Measurements from ENCODE around the gene CNTNAP2.
"Not testable (repeated sequence)": the region's sequence is repeated elsewhere in the genome, so short reads cannot be mapped to it uniquely, and the experiment has no call there.

Gene CNTNAP2

GRCh38 chr7:146242661-146243060 is 126.1 kb downstream of the CNTNAP2 start:
- in situ Hi-C loops (cut with HindIII; ENCODE audit: low sequenced_read_pairs), result no loop called here
- no peak for TF ChIP-seq CTCF (IDR thresholded peaks at IDR 0.05; ENCODE audit: low read depth, low read length)
- DNase-seq (ENCODE audit: low read depth, low spot score), result no peak
- H3K4me3 ChIP-seq (ENCODE audit: low read depth, low read length), result no peak overlapping the region

GRCh38 chr7:146247991-146248390 is 131.4 kb downstream of the CNTNAP2 start:
- H3K4me3 ChIP-seq (ENCODE audit: low read depth, low read length); in situ Hi-C loops (cut with HindIII; ENCODE audit: low sequenced_read_pairs); DNase-seq (ENCODE audit: low read depth, low spot score): not testable (repeated sequence)

GRCh38 chr7:146248744-146249143 is 132.1 kb downstream of the CNTNAP2 start:
- in situ Hi-C loops (cut with HindIII; ENCODE audit: low sequenced_read_pairs); DNase-seq (ENCODE audit: low read depth, low spot score); H3K4me3 ChIP-seq (ENCODE audit: low read depth, low read length): not testable (repeated sequence)

GRCh38 chr7:146249272-146249671 is 132.7 kb downstream of the CNTNAP2 start:
- in situ Hi-C loops (cut with HindIII; ENCODE audit: low sequenced_read_pairs), result no loop called here
- TF ChIP-seq CTCF (IDR thresholded peaks at IDR 0.05; ENCODE audit: low read depth, low read length), result no peak
- no peak overlapping the region for H3K4me3 ChIP-seq (ENCODE audit: low read depth, low read length)
- DNase-seq (ENCODE audit: low read depth, low spot score), result no peak

- in situ Hi-C loops (cut with HindIII; ENCODE audit: low sequenced_read_pairs), result no loop called here
- no peak overlapping the region for H3K4me3 ChIP-seq (ENCODE audit: low read depth, low read length)
- no peak for DNase-seq (ENCODE audit: low read depth, low spot score)
- TF ChIP-seq CTCF (IDR thresholded peaks at IDR 0.05; ENCODE audit: low read depth, low read length), result no peak
Observed at GRCh38 chr7:146255609-146256008, 139.0 kb downstream of the CNTNAP2 start.

GRCh38 chr7:146262527-146262926 is 145.9 kb downstream of the CNTNAP2 start:
- no peak for DNase-seq (ENCODE audit: low read depth, low spot score)
- no peak overlapping the region for H3K4me3 ChIP-seq (ENCODE audit: low read depth, low read length)
- in situ Hi-C loops (cut with HindIII; ENCODE audit: low sequenced_read_pairs), result no loop called here
- no peak for TF ChIP-seq CTCF (IDR thresholded peaks at IDR 0.05; ENCODE audit: low read depth, low read length)

GRCh38 chr7:146276888-146277287 is 160.3 kb downstream of the CNTNAP2 start:
- TF ChIP-seq CTCF (IDR thresholded peaks at IDR 0.05; ENCODE audit: low read depth, low read length), result no peak

GRCh38 chr7:146285418-146285817 is 168.8 kb downstream of the CNTNAP2 start:
- no peak for TF ChIP-seq CTCF (IDR thresholded peaks at IDR 0.05; ENCODE audit: low read depth, low read length)
- in situ Hi-C loops (cut with HindIII; ENCODE audit: low sequenced_read_pairs), result no loop called here
- DNase-seq (ENCODE audit: low read depth, low spot score), result no peak

More at GRCh38 chr7:146276888-146277287, 160.3 kb downstream of the CNTNAP2 start:
- DNase-seq (ENCODE audit: low read depth, low spot score), result no peak
- no peak overlapping the region for H3K4me3 ChIP-seq (ENCODE audit: low read depth, low read length)
- in situ Hi-C loops (cut with HindIII; ENCODE audit: low sequenced_read_pairs), result no loop called here

More at GRCh38 chr7:146285418-146285817, 168.8 kb downstream of the CNTNAP2 start:
- no peak overlapping the region for H3K4me3 ChIP-seq (ENCODE audit: low read depth, low read length)

All from astrocyte of the spinal cord (primary cell).